Breast epithelium (tissue), 3 donors: ENCODE measurements around the gene ABTB2.

Experiments used
- CTCF ChIP-seq, 3 donors: fragments of 450-650 bp; IDR thresholded peaks; one replicate each; pipeline ENCODE4 v1.5.1; 2016 to 2017; ENCODE audit warnings: antibody characterized with exemption in 3 of 3, mild to moderate bottlenecking in 3 of 3, moderate library complexity in 3 of 3
- POLR2A ChIP-seq: fragments of 450-650 bp; IDR thresholded peaks from one replicate; pipeline ENCODE4 v1.6.1; 2016; ENCODE audit warnings: antibody characterized with exemption, mild to moderate bottlenecking, moderate library complexity

GRCh38 chr11:34296412-34296811, 61.4 kb downstream of the ABTB2 start:
- TF ChIP-seq CTCF (IDR thresholded peaks at IDR 0.05), result no peak
- TF ChIP-seq POLR2A, result no peak
